Choroid plexus epithelial cell (primary cell): Measurements from ENCODE around the gene C7orf25.

Experiments used
- DNase-seq: peaks from one replicate; pipeline ENCODE4 v3.0.0-alpha.2; 2010; ENCODE audit warnings: low read depth
- H3K4me3 ChIP-seq: 2 replicates; pipeline ENCODE4 v1.5.1; 2011; ENCODE audit warnings: low read depth, mild to moderate bottlenecking, control low read depth, low read length, moderate library complexity
- CTCF ChIP-seq: conservative IDR thresholded peaks from 2 replicates; pipeline ENCODE4 v1.5.1; 2011; ENCODE audit warnings: low read depth, mild to moderate bottlenecking, control low read depth, inconsistent platforms, low read length, moderate library complexity

The C7orf25 gene

GRCh38 chr7:42880392-42880791, 31.5 kb downstream of the C7orf25 start:
- DNase-seq, result no peak
- no peak overlapping the region for H3K4me3 ChIP-seq
- TF ChIP-seq CTCF, result no peak

GRCh38 chr7:42878303-42878702, 33.6 kb downstream of the C7orf25 start:
- no peak overlapping the region for H3K4me3 ChIP-seq
- no peak for TF ChIP-seq CTCF
- no peak for DNase-seq

GRCh38 chr7:42877862-42878261, 34.0 kb downstream of the C7orf25 start:
- DNase-seq, result no peak
- TF ChIP-seq CTCF, result no peak
- H3K4me3 ChIP-seq, result no peak overlapping the region

- peak; percentile 77 for DNase-seq
- peak; percentile 87 for TF ChIP-seq CTCF
Observed at GRCh38 chr7:42876182-42877068, 35.4 kb downstream of the C7orf25 start.

GRCh38 chr7:42869131-42870020, 42.5 kb downstream of the C7orf25 start:
- DNase-seq, result peak; percentile 17
- no peak for TF ChIP-seq CTCF
- H3K4me3 ChIP-seq, result no peak overlapping the region

More at GRCh38 chr7:42876182-42877068, 35.4 kb downstream of the C7orf25 start:
- H3K4me3 ChIP-seq, result no peak overlapping the region

GRCh38 chr7:42868480-42868879, 43.4 kb downstream of the C7orf25 start:
- DNase-seq, result no peak
- no peak overlapping the region for H3K4me3 ChIP-seq
- TF ChIP-seq CTCF, result no peak
